NT2/D1 (cell line): ENCODE measurements around the gene TRABD2A.

ENCODE experiments used
- SUZ12 ChIP-seq: IDR thresholded peaks from 2 replicates; pipeline ENCODE4 v1.6.1; 2011; ENCODE audit not compliant: insufficient read length, insufficient read depth; ENCODE audit errors: extremely low read depth
- YY1 ChIP-seq: IDR thresholded peaks from 2 replicates; pipeline ENCODE4 v1.6.1; 2011; ENCODE audit not compliant: insufficient read length, insufficient read depth

DNA sequence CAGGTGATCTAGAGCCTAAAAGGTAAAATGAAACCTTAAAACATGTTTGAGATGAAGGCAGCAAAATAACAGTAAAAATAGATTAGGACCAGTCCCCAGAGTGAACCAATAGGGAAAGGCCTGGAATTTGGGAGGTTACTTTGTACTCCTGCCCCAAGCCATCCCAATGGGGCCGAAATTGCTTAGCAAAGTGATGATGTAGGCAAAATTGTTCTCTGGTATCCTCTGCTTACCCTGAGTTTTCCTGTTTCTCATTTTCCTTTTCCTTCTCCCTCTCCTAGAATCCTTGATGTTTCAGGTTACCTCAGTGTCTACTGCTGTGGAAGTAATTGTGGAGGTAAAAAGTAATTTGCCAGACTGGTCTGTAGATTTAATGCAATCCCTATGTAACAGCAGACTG lies 92.9 kb downstream of the TRABD2A start:
- no peak for TF ChIP-seq SUZ12
- no peak for TF ChIP-seq YY1
